ENCODE data around the gene RGP1.

DNA sequence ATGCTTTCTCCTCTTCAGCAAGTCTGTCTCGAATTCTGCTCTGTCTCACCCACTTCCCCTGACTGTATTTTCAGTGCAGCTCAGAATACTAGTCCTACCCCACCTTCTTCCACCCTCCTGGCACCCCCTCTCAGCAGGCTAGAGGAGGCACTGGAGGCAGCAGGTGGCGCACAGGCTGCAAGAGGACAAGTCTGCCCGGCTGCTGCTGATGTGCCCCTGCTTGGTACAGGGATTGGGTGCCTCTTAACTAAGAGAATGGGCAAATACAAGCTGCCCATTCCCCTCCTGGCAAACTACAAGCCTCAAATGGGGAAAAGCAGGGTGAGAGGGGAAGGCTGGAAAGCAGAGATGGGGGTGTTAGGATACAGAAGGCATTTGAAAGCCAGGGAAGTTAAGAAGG, 22.2 kb upstream of the RGP1 start:
- TF ChIP-seq POLR2AphosphoS5 (IDR thresholded peaks at IDR 0.05): peak; percentile 12 to 49 (median 40)
- TF ChIP-seq, protein P1, sequence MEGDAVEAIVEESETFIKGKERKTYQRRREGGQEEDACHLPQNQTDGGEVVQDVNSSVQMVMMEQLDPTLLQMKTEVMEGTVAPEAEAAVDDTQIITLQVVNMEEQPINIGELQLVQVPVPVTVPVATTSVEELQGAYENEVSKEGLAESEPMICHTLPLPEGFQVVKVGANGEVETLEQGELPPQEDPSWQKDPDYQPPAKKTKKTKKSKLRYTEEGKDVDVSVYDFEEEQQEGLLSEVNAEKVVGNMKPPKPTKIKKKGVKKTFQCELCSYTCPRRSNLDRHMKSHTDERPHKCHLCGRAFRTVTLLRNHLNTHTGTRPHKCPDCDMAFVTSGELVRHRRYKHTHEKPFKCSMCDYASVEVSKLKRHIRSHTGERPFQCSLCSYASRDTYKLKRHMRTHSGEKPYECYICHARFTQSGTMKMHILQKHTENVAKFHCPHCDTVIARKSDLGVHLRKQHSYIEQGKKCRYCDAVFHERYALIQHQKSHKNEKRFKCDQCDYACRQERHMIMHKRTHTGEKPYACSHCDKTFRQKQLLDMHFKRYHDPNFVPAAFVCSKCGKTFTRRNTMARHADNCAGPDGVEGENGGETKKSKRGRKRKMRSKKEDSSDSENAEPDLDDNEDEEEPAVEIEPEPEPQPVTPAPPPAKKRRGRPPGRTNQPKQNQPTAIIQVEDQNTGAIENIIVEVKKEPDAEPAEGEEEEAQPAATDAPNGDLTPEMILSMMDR (IDR thresholded peaks at IDR 0.05 in 8 of 11, conservative IDR thresholded peaks at IDR 0.05 in 3 of 11): peak in 2 of 11 experiments; percentile 13 to 17
- no peak for TF ChIP-seq POLR2A (IDR thresholded peaks at IDR 0.05)
